Femur (tissue), 1 donor: ENCODE results near the gene SLC6A12.
"Not testable (repeated sequence)": the region's sequence is repeated elsewhere in the genome, so short reads cannot be mapped to it uniquely, and the experiment has no call there.

ENCODE experiments used
- DNase-seq: peaks from one replicate; pipeline ENCODE4 v3.0.0-alpha.2; 2017

The SLC6A12 gene

DNA sequence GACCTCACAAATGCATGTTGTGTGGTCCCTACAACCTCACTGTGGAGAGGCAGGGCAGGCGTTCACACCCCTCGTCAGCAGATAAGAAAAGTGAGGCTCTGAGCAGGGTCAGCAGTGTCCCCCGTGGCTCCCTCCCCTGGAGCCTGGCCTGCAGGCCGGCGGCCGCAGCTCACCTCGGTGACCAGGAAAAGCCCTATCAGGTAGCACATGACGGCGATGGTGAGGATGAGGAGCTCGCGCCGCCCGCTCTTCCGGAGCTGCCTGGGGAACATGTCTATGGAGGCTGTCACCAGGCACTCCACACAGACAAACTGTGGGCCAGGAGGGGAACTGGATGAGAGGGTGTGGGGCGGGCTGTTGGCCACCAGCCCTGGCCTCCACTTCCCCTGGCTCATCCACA, 18.0 kb downstream of the SLC6A12 start:
- DNase-seq = no peak

DNA sequence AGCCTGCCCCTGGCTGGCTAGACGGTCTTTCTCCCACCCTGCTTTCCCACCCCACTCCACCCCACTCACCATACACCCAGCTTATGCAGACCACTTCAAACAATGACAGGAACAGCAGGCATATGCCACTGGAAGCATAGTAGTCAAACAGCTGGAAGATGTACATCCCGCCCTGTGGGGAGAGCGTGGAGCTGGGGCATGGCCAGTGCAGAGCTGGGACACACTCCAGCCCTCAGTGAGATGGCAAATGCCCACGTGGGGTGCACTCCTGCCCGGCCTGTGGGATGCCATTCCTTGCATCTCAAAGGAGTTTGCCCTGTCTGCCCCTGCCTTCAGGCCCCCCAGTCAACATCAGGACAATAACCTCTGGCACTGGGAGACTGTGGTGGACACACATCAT, 18.8 kb downstream of the SLC6A12 start:
- DNase-seq = no peak

DNA sequence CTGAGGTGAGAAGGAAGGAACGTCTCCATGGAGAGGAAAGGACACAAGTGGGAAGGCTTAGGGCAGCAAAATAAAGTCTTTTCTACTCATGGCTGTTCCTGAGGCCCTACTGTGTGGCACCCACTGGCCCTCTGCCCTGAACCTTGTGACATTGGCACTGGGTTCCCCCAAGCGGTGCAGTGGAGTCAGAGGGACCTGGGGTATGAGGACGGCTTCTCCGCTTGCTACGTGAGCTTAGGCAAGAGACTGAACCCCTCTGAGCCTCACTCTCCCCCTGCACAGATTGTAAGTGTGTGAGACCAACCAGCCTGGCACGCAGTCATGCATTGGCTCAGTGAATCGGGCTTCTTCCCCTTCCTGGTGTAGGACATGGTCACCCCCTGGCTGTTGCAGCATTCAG, 19.7 kb downstream of the SLC6A12 start:
- no peak for DNase-seq

DNA sequence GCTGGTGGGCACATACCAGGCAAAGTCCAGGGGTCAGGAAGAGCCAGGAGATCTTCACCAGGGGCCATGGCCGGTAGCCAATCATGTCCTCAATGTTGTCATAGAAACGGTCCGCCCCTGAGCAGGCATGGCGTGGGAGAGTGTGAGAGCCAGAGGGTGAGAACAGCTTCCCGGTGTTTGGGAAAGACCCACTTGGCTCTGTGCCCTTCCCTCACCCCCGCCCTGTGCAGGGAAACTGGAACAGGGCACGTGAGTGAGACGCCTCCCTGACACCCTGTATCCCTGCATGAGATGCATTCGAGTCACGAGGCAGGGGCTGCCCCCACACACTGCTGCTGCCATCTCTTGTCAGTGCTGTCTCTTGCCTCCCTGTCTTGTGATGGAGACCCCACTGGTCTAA, 20.7 kb downstream of the SLC6A12 start:
- DNase-seq = no peak

DNA sequence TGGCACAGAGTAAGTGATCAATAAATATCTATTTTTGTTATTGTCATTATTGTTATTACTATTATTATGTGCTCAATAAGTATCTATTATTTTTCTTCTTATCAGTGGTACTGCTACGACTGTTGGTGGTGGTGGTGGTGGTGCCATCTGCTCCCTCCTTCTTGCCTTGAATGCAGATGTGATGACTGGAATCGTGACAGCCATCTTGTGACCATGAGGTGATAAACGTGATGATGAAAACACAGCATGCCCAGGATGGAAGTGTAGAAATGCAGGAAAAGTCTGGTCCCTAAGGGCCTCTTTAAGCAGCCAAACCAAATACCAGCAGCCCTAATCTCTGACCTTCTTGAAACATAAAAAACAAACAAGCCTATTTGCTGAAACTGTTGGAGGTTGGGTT, 22.4 kb downstream of the SLC6A12 start:
- no peak for DNase-seq

DNA sequence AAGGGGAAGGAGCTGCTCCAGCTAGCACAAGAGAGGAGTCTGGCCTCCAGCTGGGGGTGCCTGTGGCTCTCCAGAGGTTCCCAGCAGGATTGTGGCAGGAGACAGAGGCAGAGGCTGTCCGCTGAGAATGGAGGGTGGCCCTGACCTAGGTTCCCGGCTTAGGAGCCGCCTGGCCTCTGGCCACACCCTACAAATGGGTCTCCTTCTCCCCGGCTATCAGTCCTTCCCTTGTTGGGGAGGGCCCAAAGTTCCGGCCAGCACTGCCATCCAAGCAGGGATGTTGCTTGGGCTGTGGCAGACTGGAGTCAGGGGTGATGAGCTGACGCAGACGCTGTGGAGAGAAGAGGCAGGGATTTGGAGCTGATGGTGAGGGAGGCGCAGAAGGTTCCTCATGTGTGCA, 23.1 kb downstream of the SLC6A12 start:
- DNase-seq = no peak

DNA sequence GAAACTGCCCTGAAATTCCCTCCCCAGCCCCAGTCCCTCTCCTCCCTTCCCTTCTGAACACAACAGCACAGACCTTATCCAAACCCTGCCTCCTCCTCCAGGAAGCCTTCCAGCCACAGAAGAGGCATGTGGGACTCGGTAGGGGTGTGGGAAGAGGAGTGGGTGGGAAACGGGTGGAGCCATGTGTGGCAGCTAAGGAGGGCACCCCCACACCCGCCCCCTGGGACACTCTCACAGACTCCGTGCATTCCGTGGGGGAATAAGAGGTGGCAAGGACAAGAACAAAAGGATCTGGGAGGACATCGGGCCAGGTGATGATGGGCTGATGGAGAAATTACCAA, 24.4 kb downstream of the SLC6A12 start:
- DNase-seq = no peak

DNA sequence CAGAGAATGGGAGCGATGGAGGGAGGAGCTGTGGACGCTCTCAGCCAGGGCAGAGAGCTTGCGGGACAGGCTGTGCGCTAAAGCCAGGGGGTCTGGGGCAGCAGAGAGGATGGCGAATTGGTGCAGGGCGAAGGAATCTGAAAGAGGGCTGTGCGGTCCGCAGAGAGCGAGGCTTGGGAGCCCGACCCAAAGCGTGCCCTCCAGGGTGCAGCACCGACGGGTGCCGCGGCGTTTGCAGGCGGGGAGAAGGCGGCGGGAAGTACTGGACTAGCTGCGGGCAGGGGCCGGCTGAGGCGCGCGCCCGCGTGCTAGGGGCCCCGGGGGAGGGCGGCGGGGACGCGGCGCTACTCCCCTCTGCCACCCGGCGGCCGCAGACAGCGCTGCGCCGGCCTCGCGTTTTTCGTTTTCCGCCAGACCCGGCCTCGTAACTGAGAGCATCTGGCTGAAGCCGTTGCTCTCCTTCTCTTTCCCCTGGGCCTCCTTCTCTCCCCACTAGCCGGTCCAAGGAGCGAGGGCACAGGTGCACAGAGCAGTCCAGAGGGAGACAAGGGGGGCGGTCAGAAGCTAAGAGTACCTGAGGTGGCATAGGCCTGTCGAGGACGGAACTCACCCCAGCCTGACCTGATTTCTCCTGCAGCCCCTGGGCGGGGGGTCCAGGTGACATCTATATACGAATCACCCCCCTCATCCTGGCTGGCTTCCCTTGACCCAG, 24.9 kb downstream of the SLC6A12 start:
- peak; percentile 77 for DNase-seq

DNA sequence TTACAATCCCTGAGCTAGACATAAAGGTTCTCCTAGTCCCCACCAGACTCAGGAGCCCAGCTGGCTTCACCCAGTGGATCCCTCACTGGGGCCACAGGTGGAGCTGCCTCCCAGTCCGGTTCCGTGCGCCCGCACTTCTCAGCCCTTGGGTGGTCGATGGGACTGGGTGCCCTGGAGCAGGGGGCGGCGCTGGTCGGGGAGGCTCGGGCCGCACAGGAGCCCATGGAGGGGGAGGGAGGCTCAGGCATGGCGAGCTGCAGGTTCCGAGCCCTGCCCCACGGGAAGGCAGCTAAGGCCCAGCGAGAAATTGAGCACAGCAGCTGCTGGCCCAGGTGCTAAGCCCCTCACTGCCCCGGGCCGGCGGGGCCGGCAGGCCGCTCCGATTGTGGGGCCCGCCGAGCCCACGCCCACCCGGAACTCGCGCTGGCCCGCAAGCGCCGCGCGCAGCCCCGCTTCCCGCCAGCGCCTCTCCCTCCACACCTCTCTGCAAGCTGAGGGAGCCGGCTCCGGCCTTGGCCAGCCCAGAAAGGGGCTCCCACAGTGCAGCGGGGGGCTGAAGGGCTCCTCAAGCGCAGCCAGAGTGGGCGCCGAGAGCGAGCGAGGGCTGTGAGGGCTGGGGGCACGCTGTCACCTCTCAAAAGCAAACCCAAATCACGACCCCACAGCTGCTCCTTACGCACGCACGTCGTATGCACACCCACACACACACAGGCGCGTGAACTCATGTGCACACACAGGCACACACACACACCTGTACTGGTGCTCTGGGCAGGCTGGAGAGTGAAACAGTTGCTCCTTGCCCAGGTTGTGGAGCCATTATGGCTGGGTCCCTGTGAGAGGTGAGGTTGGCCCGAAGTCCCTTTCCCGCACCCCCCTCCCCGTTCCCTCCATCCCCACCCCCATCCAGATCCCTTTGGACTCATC, 25.7 kb downstream of the SLC6A12 start:
- not testable (repeated sequence) for DNase-seq

DNA sequence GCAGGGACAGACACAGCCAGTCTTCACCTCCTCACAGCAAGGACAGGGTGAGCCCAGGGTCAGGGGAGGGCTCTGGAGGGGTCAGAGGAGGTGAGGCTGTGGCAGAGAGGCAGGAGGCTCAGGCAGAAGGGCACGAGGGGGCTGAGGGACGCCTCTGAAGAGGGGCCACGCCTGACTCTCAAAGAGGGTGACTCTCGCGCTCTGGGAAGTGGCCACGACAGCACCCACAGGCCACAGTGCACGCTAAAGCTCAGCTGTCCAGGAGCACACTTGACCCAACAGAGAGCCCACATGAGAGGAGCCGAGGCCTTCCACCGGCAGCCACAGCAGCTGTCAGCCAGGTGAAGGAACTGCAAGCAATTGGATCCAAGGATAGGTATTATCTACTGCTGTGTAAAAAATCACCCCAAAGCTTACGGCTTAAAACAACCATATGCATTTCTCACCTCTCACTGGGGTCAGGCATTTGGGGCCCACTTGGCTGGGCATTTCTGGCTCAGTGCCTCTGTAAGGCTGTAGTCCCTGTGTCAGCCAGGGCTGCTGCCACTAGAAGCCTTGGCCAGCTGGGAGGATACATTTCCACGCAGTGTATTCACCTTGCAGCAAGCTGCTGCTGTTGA, 27.8 kb downstream of the SLC6A12 start:
- no peak for DNase-seq

DNA sequence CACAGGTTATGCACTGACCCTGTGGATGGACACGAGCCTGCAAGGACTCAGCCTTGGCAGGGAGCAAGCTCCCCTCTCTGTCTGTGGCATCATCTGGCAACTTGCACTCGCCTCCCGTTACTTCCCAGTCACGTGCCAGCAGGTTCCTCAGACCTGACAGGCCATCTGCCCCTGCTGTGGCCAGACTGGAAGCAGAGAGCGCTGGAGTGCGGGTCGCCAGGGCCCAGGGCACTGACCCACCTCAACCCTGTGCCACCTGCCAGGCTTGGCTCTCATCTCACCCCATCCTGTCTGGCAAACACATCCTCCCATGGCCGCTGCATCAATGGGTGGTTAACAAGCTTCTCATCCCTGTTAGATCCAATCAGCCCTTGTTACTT, 28.4 kb downstream of the SLC6A12 start:
- DNase-seq = no peak

DNA sequence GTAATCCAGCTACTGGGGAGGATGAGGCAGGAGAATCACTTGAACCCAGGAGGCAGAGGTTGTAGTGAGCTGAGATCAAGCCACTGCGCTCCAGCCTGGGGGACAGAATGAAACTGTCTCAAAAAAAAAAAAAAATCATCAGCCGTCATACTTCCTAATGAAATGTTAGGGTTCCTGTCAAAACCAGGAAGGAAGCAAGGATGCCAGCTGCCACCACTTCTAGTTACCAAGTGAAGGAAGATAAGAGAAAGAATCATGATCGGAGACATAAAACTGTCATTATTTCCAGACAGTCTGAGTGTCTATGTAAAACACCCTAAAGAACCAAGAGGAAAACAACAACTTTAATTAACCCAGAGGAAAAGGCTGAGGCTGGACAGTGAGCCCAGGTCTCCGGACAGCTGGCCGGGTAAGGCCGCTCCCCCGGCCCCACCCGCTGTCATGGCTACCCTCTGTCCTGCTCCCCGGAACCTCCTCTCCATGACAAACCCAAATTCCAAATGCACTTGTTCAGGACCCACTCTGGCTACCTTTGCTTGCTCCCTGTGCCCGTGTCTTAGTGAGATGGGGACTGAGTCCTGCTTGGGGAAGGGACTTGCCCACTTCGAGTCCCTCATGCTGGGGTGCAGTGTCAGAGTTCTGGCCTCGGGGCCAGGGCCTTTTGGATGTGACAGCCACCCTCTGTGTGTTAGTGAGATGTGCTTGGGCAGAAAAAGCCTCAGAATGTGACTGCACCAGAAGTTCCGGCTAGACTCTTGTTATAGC, 29.0 kb downstream of the SLC6A12 start:
- DNase-seq = no peak

DNA sequence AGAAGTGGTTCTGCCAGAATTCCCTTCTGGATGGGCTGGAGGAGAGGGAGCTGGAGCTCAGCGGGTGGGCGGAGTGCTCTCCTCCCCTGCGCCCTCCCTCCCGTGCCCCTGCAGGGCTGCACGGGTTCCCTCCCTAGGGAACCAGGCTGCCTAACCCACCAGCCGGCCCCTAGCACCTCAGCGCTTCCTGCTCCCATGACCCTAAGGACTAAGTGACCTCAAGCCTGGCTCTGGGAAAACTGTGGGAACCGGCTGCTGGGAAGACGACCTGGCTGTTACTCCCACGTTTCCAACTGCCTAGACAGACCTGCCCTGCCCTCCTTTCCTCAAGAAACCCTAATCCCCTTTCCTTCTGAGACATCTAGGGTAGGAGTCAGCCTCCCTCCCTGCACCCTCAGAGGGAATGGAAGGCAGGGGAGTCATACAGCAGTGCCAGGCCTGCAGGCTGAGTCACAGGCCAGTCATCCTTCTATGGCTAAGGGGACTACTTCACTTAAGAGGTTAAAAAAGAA, 31.5 kb downstream of the SLC6A12 start:
- no peak for DNase-seq

DNA sequence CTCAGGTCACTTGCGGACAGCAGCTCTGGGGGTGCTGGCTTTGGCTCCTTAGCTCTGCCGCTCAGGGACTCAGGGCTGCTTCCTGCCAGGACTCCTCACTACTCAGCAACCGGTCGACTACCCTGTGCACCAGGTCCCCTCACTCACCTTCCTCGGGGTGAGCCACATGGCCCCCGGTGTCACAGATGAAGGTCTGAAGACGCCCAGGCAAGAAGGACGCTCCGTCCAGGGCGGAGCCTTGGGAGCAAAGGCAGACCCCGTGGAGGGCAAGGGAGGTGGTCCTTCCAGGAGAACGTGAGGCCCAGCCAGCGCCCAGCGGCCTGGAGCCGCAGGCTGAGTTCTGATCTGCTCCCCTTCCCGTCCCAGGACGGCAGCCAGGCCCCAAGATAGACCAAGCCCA, 32.0 kb downstream of the SLC6A12 start:
- DNase-seq = no peak

DNA sequence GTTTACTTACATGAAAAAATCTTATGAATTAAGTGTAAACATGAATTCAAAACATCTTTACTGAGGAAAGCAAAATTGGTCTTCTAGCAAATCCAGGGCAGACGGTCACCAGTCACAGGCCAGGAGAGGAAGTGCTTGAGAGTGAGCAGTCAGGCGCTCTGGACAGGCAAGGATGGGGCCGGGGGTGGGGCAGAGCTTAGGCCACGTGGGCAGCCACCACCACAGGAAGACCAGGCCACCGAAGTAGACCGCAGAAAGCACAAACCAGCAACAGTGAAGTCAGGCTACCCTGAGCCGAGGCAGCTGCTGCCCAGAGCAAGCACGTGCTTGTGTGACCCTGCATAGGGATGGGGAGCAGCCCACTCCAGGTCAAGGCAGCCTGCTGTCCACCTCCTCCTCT, 33.5 kb downstream of the SLC6A12 start:
- peak; percentile 74 for DNase-seq

DNA sequence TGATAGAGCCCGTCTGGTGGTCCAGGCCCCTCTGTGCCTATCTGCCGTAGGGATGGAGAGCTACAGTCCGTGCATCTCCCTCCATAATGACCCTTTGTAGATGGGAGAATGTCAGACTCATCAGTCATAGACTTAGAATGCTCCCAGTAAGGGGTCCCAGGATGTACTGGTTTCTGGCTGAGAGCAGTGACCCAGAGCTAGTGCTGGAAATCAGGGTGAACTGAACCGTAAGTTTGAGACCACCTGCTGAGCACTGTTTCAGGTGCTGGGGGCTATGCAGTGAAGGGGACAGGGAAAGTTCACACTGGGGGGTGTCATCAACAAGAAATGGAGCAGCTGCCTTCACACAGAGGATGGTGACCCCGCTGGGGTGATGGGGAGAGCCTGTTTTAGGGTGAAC, 34.1 kb downstream of the SLC6A12 start:
- DNase-seq = no peak

DNA sequence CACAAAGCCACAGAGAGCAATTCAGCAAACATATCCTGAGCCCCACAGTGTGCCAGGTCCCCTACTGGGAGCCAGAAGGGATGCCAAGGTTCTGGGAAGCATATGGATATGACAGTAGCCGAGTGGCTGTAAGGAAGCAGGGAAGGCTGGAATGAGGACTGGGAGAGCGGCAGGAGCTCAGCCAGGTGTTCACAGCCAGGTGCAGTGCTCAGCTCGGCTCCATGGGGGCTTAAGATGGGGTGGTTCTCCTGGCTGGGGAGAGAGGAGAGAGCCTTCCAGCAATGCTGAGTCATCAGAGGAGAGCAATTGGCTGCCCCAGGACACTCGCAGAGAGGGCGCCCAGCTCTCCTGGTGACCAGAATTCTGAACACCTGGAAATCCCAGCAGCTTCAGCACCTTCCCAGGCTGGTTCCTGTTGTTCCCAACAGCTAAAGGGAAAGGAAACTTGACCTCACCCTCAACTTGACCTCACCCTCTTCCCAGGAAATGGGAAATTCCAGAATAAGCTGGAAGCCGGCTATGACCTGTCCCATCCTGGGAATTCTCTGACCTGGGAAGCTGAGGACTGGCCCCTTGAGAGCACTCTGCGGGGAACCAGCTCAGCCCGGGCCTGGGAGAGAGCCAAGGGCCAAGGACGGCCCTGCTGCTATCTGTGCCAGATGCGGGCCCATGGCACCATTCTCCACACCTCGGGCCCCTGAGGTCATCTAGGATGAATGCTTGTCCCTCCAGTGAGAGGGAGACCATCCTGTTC, 34.6 kb downstream of the SLC6A12 start:
- DNase-seq = no peak

DNA sequence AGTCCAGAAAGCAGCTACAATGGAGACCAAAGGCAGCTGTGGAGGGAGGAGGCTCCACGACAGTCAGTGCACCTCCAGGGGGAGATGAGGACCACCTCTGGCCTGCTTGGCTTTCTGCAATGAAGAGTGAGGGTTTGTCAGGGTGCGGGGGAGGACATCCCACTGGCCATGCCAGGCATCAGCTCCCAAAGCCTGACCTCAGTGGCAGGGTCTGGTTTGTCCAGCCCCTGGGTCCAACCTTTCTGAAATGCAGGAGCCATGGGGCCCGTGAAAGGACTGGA, 35.2 kb downstream of the SLC6A12 start:
- DNase-seq = no peak

DNA sequence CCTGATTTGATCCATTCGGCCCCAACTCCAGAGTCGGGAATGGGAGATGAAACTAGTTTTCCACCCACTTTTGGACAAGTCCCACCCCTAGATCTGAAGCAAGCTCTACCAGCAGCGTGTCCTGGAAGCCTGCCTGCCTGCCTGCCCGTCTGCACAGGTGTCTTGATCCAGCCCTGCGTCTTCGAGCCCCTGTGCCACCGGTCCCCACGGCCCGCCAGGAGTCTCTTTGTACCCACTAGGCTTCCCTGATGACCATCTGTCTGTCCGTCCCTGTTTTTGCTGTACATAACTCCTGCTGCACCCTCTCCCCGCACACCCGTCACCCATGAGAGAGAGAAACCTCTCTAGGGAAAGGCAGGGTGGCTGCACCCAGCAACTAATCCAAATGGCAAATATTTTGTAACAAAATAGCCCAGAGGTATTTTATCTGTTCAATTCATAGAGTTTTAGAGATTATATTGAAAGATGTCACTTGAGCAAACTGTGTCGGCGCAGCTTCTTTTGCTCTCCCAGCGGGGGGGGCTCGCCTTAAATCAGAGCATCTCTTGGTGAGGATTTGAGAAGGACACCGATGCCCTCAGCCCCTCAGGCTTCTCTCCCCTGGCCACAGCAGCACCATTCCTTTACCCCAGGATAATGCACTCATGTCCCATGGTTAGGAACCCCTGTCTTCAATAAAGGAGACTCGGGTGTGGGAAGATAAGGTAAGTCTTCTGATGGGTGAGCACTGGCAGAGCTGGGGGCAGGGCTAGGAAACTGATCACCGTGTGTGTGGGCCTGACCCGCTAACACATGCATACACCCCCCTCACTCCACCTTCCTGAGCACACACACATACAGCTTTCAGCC, 35.8 kb downstream of the SLC6A12 start:
- no peak for DNase-seq

DNA sequence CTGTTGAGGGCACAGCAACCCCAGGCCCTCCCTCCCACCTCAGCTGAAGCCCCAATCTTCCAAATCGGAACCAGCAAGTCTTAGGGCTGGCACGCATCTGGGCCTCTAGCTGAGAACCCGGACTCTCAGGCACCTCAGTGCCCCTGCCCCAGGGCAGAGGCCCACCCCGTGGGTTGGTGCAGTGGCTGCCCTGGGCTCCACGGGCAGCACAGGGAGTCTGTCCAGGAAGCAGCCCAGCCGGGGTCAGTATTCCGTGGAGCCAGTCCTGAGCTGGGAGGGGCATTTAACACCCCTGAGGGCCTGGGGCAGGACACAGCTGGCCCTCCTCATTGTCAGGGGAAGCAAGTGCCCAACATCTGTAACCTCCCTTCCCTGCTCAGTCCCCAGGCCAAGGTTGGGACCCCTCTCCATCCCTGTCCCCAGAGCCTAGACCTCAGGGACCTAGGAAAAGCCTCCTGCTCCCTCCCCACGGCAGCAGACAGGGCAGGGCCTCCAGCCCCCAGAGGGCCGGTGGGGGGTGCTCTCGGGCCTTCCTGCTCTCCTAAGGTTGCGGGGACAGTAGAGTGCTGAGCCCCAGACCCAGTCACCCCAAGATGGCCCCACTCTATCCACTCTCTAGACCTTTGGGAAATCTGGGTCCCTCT, 36.5 kb downstream of the SLC6A12 start:
- DNase-seq = no peak
